ENCODE measurements around the gene METTL26. TPM values are rescaled to one million over a fixed set of nuclear protein-coding genes. Genes with fewer than 3 reads are reported as not detected.

The METTL26 gene
- total and polyA plus RNA-seq, 2 of the 4 experiments (the other 2 are of a cell fraction), result 46.8 to 128 TPM

DNA sequence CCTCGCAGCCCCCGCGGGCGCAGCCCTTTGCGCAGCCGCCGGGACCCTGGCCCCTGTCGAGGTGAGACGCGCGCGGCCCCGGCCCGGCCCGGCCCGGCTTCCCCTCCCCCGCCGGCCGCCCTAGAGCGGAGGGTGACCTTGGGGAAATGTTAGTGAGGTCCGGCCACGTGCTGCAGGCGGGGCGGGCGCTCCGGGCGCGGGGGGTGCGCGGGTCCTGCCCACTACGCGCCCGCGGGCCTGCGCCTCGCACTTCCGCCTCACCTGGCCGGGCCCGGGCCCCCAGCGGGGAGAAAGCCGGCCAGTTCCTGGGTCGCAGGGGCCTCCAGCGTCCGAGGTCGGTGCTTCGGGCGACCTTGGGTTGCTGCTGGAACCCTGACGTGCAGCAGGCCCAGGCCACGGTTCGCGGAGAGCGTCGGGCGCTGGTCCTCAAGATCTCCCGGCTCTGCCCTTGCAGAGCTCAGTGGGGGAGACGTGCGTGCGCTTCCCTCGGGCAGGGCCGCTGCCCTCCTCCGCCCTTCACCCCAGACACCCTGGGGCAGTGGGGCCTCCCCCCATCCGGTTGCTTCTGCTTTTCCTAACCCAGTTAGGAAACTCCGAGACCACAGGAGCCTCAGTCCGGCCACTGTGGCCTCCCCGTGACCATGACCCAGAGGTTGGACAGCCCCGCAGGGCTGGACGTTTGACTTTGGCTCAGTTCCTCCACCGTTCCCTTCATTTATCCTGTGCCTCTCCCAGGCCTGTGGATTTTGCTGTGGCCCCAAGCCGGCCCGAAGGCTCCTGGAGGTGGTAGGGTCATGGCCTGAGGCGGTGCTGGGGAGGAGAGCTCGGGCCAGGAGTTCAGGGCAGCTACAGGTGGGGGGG is 6.3 kb upstream of the METTL26 start:
- H2BK120ac ChIP-seq (ENCODE audit: low read depth, low read length), result no peak overlapping the region
- peaks cover 11% of the 10 kb centered on the region for H3K4me1 ChIP-seq (ENCODE audit: control insufficient read depth, insufficient read depth, low read length)
- peak; percentile 36 for ATAC-seq (ENCODE audit: low read depth)
- H3K9me1 ChIP-seq (ENCODE audit: insufficient read depth, low read length), result peaks cover 10% of the 10 kb centered on the region; the same call in 1 of the 2 replicates
- no peaks in the 10 kb centered on the region for H3K36me3 ChIP-seq (ENCODE audit: control insufficient read depth, insufficient read depth, low read length)
- no peak for DNase-seq
- H3K18ac ChIP-seq (ENCODE audit: low read depth, low read length), result no peak overlapping the region
- no TSS peak for BruUV-seq (replicated peaks)
- peak overlapping the region; percentile 90 for H2AFZ ChIP-seq (replicated peaks; ENCODE audit: low read length, poor library complexity)
- in situ Hi-C loops (cut with MboI; ENCODE audit: low sequenced_read_pairs), result loop anchor here (10.0 kb wide), 1 partner anchor 248 kb away; the partner anchor contains the start of gene NME4
- H4K8ac ChIP-seq (ENCODE audit: low read depth in 2 of 2, low read length in 2 of 2), result peak overlapping the region; percentile 77 to 92; a peak in 3 of 4 replicates
- H3K9ac ChIP-seq (ENCODE audit: low read depth, low read length), result peak overlapping the region; percentile 79
- dilution Hi-C loops (cut with HindIII; ENCODE audit: low sequenced_read_pairs, unreplicated experiment), result no loop called here
- H3K27me3 ChIP-seq (ENCODE audit: control insufficient read depth, insufficient read depth, low read length), result no peaks in the 10 kb centered on the region
- intact Hi-C loops (cut with micrococcal nuclease), result no loop called here
- H3K4me2 ChIP-seq (ENCODE audit: low read depth, low read length), result peak overlapping the region; percentile 76
- no peak overlapping the region for H3K4ac ChIP-seq (ENCODE audit: low read depth, low read length)
- ChIA-PET CTCF (interaction anchor here (0.6 kb wide), 1 partner anchor 256 kb away, joined by 3 read pairs; no protein-coding TSS in a partner anchor), POLR2A (ENCODE audit: unreplicated experiment) (no interaction called here)
- H3K9me3 ChIP-seq (ENCODE audit: control insufficient read depth, insufficient read depth, low read length), result no peaks in the 10 kb centered on the region
- peak overlapping the region; percentile 13 for H2BK5ac ChIP-seq (ENCODE audit: low read depth, low read length, poor library complexity, severe bottlenecking)
- H3K4me3 ChIP-seq (ENCODE audit: insufficient read depth, low read depth, low read length), result peak overlapping the region; percentile 100
- 9% methylated on average over 43 of the region's 72 CpGs; no CpG with 5 or more reads in 1 of the 2 experiments for WGBS, 2 experiments (ENCODE audit: extremely low coverage in 2 of 2, insufficient read length in 1 of 2)
- peak overlapping the region; percentile 37; the same call in 1 of the 2 replicates for H3K27ac ChIP-seq (ENCODE audit: insufficient read depth, low read length)
- H2AK9ac ChIP-seq (replicated peaks; ENCODE audit: low read depth, low read length, poor library complexity), result peak overlapping the region; percentile 91
- peak overlapping the region; percentile 55 for H4K5ac ChIP-seq (ENCODE audit: low read depth, low read length)
- no peak overlapping the region for H2BK20ac ChIP-seq (ENCODE audit: low read depth, low read length)
- H3K14ac ChIP-seq (replicated peaks; ENCODE audit: low read depth, low read length), result peak overlapping the region; percentile 6; the same call in 1 of the 2 replicates
- no peak overlapping the region; the same call in 1 of the 2 replicates for H4K91ac ChIP-seq (ENCODE audit: insufficient read depth, low read depth, low read length)
- no peaks in the 10 kb centered on the region; the same call in 1 of the 2 replicates for H4K20me1 ChIP-seq (ENCODE audit: insufficient read depth, low read length)
- H3K23ac ChIP-seq (ENCODE audit: low read depth, low read length), result 0 out of 2 replicates have a peak overlapping the region, but pooled peaks have one; percentile 66
- H3K56ac ChIP-seq (ENCODE audit: extremely low read depth, insufficient read depth, low read length), result no peak overlapping the region
- peak overlapping the region; percentile 24 for H2AK5ac ChIP-seq (ENCODE audit: low read depth, low read length)
- TF ChIP-seq, protein P1, sequence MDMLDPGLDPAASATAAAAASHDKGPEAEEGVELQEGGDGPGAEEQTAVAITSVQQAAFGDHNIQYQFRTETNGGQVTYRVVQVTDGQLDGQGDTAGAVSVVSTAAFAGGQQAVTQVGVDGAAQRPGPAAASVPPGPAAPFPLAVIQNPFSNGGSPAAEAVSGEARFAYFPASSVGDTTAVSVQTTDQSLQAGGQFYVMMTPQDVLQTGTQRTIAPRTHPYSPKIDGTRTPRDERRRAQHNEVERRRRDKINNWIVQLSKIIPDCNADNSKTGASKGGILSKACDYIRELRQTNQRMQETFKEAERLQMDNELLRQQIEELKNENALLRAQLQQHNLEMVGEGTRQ (IDR thresholded peaks at IDR 0.05; ENCODE audit: low read depth, low read length), result peak; percentile 62
- TF ChIP-seq RCOR1 (IDR thresholded peaks at IDR 0.05; ENCODE audit: insufficient replicate concordance, low read length), result no peak
- no peak for TF ChIP-seq RAD21 (IDR thresholded peaks at IDR 0.05; ENCODE audit: low read length)
- TF ChIP-seq MXI1 (IDR thresholded peaks at IDR 0.05; ENCODE audit: borderline replicate concordance, low read depth, low read length), result peak; percentile 66; the same call in 1 of the 2 replicates
- H3K79me1 ChIP-seq (ENCODE audit: low read depth in 1 of 2, low read length in 2 of 2), result peaks cover 3 to 37% of the 10 kb centered on the region in 2 experiments; a peak in 2 of 4 replicates
- H2BK15ac ChIP-seq (ENCODE audit: low read depth, low read length), result no peak overlapping the region

Data from IMR-90 (cell line).